IMR-90 (cell line): Measurements from ENCODE around the gene FAM81A. TPM values are rescaled to one million over a fixed set of nuclear protein-coding genes. Genes with fewer than 3 reads are reported as not detected.

ENCODE experiments used
- ATAC-seq: fragments of 200-7000 bp; cut with Tn5 transposase; 2 replicates; pipeline ENCODE4 v1.9.1; 2020; ENCODE audit warnings: low read depth, mild to moderate bottlenecking, moderate library complexity
- BruUV-seq: library from RNA; stranded (reverse); fragments of 400-500 nt; replicated peaks from 2 replicates; lab custom pipeline; 2021; lab: Mats Ljungman, UMichigan
- CTCF ChIA-PET: fragments of 300-600 bp; formaldehyde crosslinking; extraction: SDS; loops from one replicate; lab custom pipeline; 2021; ENCODE audit warnings: antibody characterized with exemption; lab: Yijun Ruan, JAX
- POLR2A ChIA-PET: fragments of 300-600 bp; sonication (Branson Sonifier 250); formaldehyde crosslinking; loops from one replicate; lab custom pipeline; 2022; ENCODE audit warnings: antibody characterized with exemption; ENCODE audit not compliant: unreplicated experiment; lab: Charles Lee
- DNase-seq: peaks from one replicate; pipeline ENCODE4 v3.0.0; 2013
- H2AFZ ChIP-seq: replicated peaks from 2 replicates; pipeline ENCODE3; 2013; ENCODE audit warnings: low read length, mild to moderate bottlenecking; ENCODE audit not compliant: poor library complexity
- H2AK5ac ChIP-seq: 2 replicates; pipeline ENCODE4 v1.6.1; 2013; ENCODE audit warnings: low read depth, low read length, inconsistent platforms
- H2AK9ac ChIP-seq: replicated peaks from 2 replicates; pipeline ENCODE3; 2013; ENCODE audit warnings: mild to moderate bottlenecking, low read depth, low read length, moderate library complexity; ENCODE audit not compliant: poor library complexity
- H2BK120ac ChIP-seq: 2 replicates; pipeline ENCODE4 v1.6.1; 2013; ENCODE audit warnings: low read depth, low read length, inconsistent platforms
- H2BK15ac ChIP-seq: 3 replicates; pipeline ENCODE4 v1.6.1; 2013; ENCODE audit warnings: low read depth, low read length, inconsistent platforms
- H2BK20ac ChIP-seq: 2 replicates; pipeline ENCODE4 v1.6.1; 2013; ENCODE audit warnings: low read depth, mild to moderate bottlenecking, inconsistent platforms, low read length, moderate library complexity
- H2BK5ac ChIP-seq: 2 replicates; pipeline ENCODE4 v1.6.1; 2013; ENCODE audit warnings: mild to moderate bottlenecking, low read depth, low read length, inconsistent platforms; ENCODE audit not compliant: poor library complexity, severe bottlenecking
- H3K14ac ChIP-seq: replicated peaks from 2 replicates; pipeline ENCODE4 v1.6.1; 2013; ENCODE audit warnings: low read depth, low read length, inconsistent platforms
- H3K18ac ChIP-seq: 2 replicates; pipeline ENCODE4 v1.6.1; 2013; ENCODE audit warnings: low read depth, low read length, control low read depth
- H3K23ac ChIP-seq: 2 replicates; pipeline ENCODE4 v1.6.1; 2013; ENCODE audit warnings: low read depth, low read length, inconsistent platforms
- H3K27ac ChIP-seq: 2 replicates; pipeline ENCODE4 v1.5.1; 2013; ENCODE audit warnings: mild to moderate bottlenecking, control low read depth, low read length; ENCODE audit not compliant: insufficient read depth
- H3K27me3 ChIP-seq: 2 replicates; pipeline ENCODE4 v1.6.1; 2013; ENCODE audit warnings: low read length; ENCODE audit not compliant: control insufficient read depth, insufficient read depth
- H3K36me3 ChIP-seq: 2 replicates; pipeline ENCODE4 v1.6.1; 2013; ENCODE audit warnings: low read length, mixed read lengths; ENCODE audit not compliant: control insufficient read depth, insufficient read depth
- H3K4ac ChIP-seq: 2 replicates; pipeline ENCODE4 v1.6.1; 2013; ENCODE audit warnings: low read depth, low read length, inconsistent platforms
- H3K4me1 ChIP-seq: 2 replicates; pipeline ENCODE4 v1.6.1; 2013; ENCODE audit warnings: low read length, mixed read lengths; ENCODE audit not compliant: control insufficient read depth, insufficient read depth
- H3K4me2 ChIP-seq: 2 replicates; pipeline ENCODE4 v1.6.1; 2013; ENCODE audit warnings: low read depth, mild to moderate bottlenecking, control low read depth, low read length, moderate library complexity
- H3K4me3 ChIP-seq: 2 replicates; pipeline ENCODE4 v1.5.1; 2013; ENCODE audit warnings: low read depth, mild to moderate bottlenecking, control low read depth, low read length, moderate library complexity; ENCODE audit not compliant: insufficient read depth
- H3K56ac ChIP-seq: 2 replicates; pipeline ENCODE4 v1.6.1; 2013; ENCODE audit warnings: low read length, inconsistent platforms; ENCODE audit not compliant: insufficient read depth; ENCODE audit errors: extremely low read depth
- H3K79me1 ChIP-seq, 2 experiments: 2 replicates each; pipeline ENCODE4 v1.6.1; 2013; ENCODE audit warnings: low read length in 2 of 2, inconsistent platforms in 1 of 2, low read depth in 1 of 2
- H3K9ac ChIP-seq: 2 replicates; pipeline ENCODE4 v1.6.1; 2013; ENCODE audit warnings: low read depth, low read length, control low read depth
- H3K9me1 ChIP-seq: 2 replicates; pipeline ENCODE4 v1.6.1; 2013; ENCODE audit warnings: low read length, inconsistent platforms; ENCODE audit not compliant: insufficient read depth
- H3K9me3 ChIP-seq: 2 replicates; pipeline ENCODE4 v1.6.1; 2013; ENCODE audit warnings: low read length; ENCODE audit not compliant: control insufficient read depth, insufficient read depth
- H4K20me1 ChIP-seq: 2 replicates; pipeline ENCODE4 v1.6.1; 2013; ENCODE audit warnings: low read length, inconsistent platforms; ENCODE audit not compliant: insufficient read depth
- H4K5ac ChIP-seq: 2 replicates; pipeline ENCODE4 v1.6.1; 2013; ENCODE audit warnings: mild to moderate bottlenecking, low read depth, low read length, control low read depth
- H4K8ac ChIP-seq, 2 experiments: 2 replicates each; pipeline ENCODE4 v1.6.1; 2013; ENCODE audit warnings: low read depth in 2 of 2, low read length in 2 of 2, control low read depth in 1 of 2, inconsistent platforms in 1 of 2
- H4K91ac ChIP-seq: 2 replicates; pipeline ENCODE4 v1.6.1; 2013; ENCODE audit warnings: low read depth, low read length, inconsistent platforms; ENCODE audit not compliant: insufficient read depth
- BHLHE40 ChIP-seq: fragments of 150-350 bp; IDR thresholded peaks from 2 replicates; pipeline ENCODE4 v1.6.1; 2016; ENCODE audit warnings: mild to moderate bottlenecking, low read depth, low read length
- CEBPB ChIP-seq: IDR thresholded peaks from 2 replicates; pipeline ENCODE4 v1.6.1; 2012; ENCODE audit warnings: low read depth, low read length, improper control_type of control experiment
- CHD1 ChIP-seq: IDR thresholded peaks from 2 replicates; pipeline ENCODE4 v1.6.1; 2012; ENCODE audit warnings: low read depth, low read length, improper control_type of control experiment
- FOS ChIP-seq: fragments of 150-350 bp; IDR thresholded peaks from 2 replicates; pipeline ENCODE4 v1.6.1; 2016; ENCODE audit warnings: low read depth, low read length
- MAFK ChIP-seq: IDR thresholded peaks from 2 replicates; pipeline ENCODE4 v1.6.1; 2012; ENCODE audit warnings: low read depth, low read length, improper control_type of control experiment
- MAZ ChIP-seq: IDR thresholded peaks from 2 replicates; pipeline ENCODE4 v1.6.1; 2012; ENCODE audit warnings: low read depth, mild to moderate bottlenecking, low read length, improper control_type of control experiment, moderate library complexity, borderline replicate concordance
- MXI1 ChIP-seq: IDR thresholded peaks from 2 replicates; pipeline ENCODE4 v1.6.1; 2012; ENCODE audit warnings: low read depth, mild to moderate bottlenecking, low read length, moderate library complexity, borderline replicate concordance
- NFE2L2 ChIP-seq: fragments of 150-350 bp; IDR thresholded peaks from 2 replicates; pipeline ENCODE4 v1.6.1; 2016; ENCODE audit warnings: low read depth, mild to moderate bottlenecking, low read length
- POLR2A ChIP-seq: IDR thresholded peaks from 2 replicates; pipeline ENCODE4 v1.6.1; 2012; ENCODE audit warnings: mild to moderate bottlenecking, low read depth, low read length
- RAD21 ChIP-seq: IDR thresholded peaks from 2 replicates; pipeline ENCODE4 v1.6.1; 2012; ENCODE audit warnings: low read length, improper control_type of control experiment
- RCOR1 ChIP-seq: IDR thresholded peaks from 2 replicates; pipeline ENCODE4 v1.6.1; 2012; ENCODE audit warnings: mild to moderate bottlenecking, low read length, improper control_type of control experiment; ENCODE audit not compliant: insufficient replicate concordance
- RFX5 ChIP-seq: IDR thresholded peaks from 2 replicates; pipeline ENCODE4 v1.8.0; 2012; ENCODE audit warnings: low read depth, mild to moderate bottlenecking, low read length, moderate library complexity
- SMC3 ChIP-seq: fragments of 150-350 bp; IDR thresholded peaks from 2 replicates; pipeline ENCODE4 v1.6.1; 2016; ENCODE audit warnings: low read depth, mild to moderate bottlenecking, antibody characterized with exemption, low read length, moderate library complexity
- WGBS, 2 experiments: methylation state at CpG; one replicate each; pipeline versions ENCODE4 v1.1.5 to v1.1.7; 2013; ENCODE audit warnings: missing lambda C conversion rate in 2 of 2; ENCODE audit not compliant: insufficient read length in 1 of 2; ENCODE audit errors: extremely low coverage in 2 of 2; 5-methylcytosine and 5-hydroxymethylcytosine counted together
- dilution Hi-C: fragments of 300-500 bp; cut with HindIII; formaldehyde crosslinking; loops from one replicate; pipeline ENCODE4 v1.14.3; 2018; ENCODE audit warnings: low sequenced_read_pairs; ENCODE audit not compliant: unreplicated experiment
- in situ Hi-C: fragments of 300-500 bp; cut with MboI; formaldehyde crosslinking; loops from 3 replicates; pipeline ENCODE4 v1.14.3; 2019; ENCODE audit warnings: low sequenced_read_pairs, inconsistent platforms, mixed read lengths
- intact Hi-C: fragments of 100-400 bp; cut with micrococcal nuclease; formaldehyde crosslinking; loops from 2 replicates; pipeline ENCODE4 v1.10.0; 2022
- polyA plus RNA-seq, 3 experiments: library from polyadenylated mRNA; depleted of rRNA; stranded (reverse); fragments of >200 nt; gene quantifications; 2 replicates each; pipeline ENCODE4 v1.2.3, GENCODE V29; 2012; ENCODE audit warnings: low replicate concordance in 1 of 3
- total RNA-seq: library from RNA; depleted of rRNA; stranded (reverse); fragments of >200 nt; gene quantifications from 2 replicates; pipeline ENCODE4 v1.2.3, GENCODE V29; 2012
- TF ChIP-seq, protein P1 (sequence below): fragments of 150-350 bp; IDR thresholded peaks from 2 replicates; pipeline ENCODE4 v1.6.1; 2017; ENCODE audit warnings: mild to moderate bottlenecking, antibody characterized with exemption, low read length, low read depth
- TF ChIP-seq, protein P2 (sequence below): fragments of 150-350 bp; IDR thresholded peaks from 2 replicates; pipeline ENCODE4 v1.6.1; 2016; ENCODE audit warnings: low read depth, mild to moderate bottlenecking, low read length, moderate library complexity, borderline replicate concordance
- TF ChIP-seq, protein P3 (sequence below): conservative IDR thresholded peaks from 2 replicates; pipeline ENCODE4 v1.5.1; 2012; ENCODE audit warnings: mild to moderate bottlenecking, low read depth, low read length, improper control_type of control experiment

Gene FAM81A
- total and polyA plus RNA-seq, 2 of the 4 experiments (the other 2 are of a cell fraction) = not detected

DNA sequence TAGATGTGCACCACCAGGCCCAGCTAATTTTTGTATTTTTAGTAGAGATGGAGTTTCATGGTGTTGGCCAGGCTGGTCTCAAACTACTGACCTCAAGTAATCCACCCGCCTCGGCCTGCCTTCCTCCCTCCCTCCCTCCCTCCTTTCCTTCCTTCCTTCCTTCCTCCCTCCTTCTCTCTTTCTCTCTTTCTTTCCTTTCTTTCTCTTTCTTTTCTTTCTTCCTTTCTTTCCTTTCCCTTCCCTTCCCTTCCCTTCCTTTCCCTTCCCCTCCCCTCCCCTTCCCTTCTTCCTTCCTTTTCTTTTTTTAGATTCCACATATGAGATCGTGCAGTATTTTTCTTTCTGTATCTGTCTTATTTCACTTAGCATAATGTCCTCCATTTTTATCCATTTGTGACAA is 81.3 kb downstream of the FAM81A start:
- H3K9me1 ChIP-seq = no peaks in the 10 kb centered on the region
- DNase-seq (no peak), ATAC-seq (no peak)
- no peaks in the 10 kb centered on the region for H3K4me1 ChIP-seq
- no peak overlapping the region for H4K91ac ChIP-seq
- H2AFZ ChIP-seq = no peak overlapping the region
- dilution Hi-C loops (no loop called here), in situ Hi-C loops (no loop called here), intact Hi-C loops (no loop called here)
- H3K56ac ChIP-seq = no peak overlapping the region
- H3K9ac ChIP-seq = no peak overlapping the region
- no TSS peak for BruUV-seq
- H4K8ac ChIP-seq = no peak overlapping the region
- no peak overlapping the region for H4K5ac ChIP-seq
- no peak overlapping the region for H3K4me3 ChIP-seq
- no peak overlapping the region for H2BK120ac ChIP-seq
- no peak overlapping the region for H2BK20ac ChIP-seq
- no peak overlapping the region for H2BK5ac ChIP-seq
- H3K27ac ChIP-seq = no peak overlapping the region
- H3K9me3 ChIP-seq = no peaks in the 10 kb centered on the region
- H3K27me3 ChIP-seq = peaks cover 12% of the 10 kb centered on the region
- H2AK9ac ChIP-seq = no peak overlapping the region
- H2BK15ac ChIP-seq = no peak overlapping the region
- H4K20me1 ChIP-seq = no peaks in the 10 kb centered on the region
- H3K4me2 ChIP-seq = no peak overlapping the region
- TF ChIP-seq MAFK (no peak), CHD1 (no peak), RFX5 (no peak), CEBPB (no peak), SMC3 (no peak), NFE2L2 (no peak), RAD21 (no peak), FOS (no peak), POLR2A (no peak), MAZ (no peak), BHLHE40 (no peak), MXI1 (no peak), RCOR1 (no peak)
- TF ChIP-seq, protein P1, sequence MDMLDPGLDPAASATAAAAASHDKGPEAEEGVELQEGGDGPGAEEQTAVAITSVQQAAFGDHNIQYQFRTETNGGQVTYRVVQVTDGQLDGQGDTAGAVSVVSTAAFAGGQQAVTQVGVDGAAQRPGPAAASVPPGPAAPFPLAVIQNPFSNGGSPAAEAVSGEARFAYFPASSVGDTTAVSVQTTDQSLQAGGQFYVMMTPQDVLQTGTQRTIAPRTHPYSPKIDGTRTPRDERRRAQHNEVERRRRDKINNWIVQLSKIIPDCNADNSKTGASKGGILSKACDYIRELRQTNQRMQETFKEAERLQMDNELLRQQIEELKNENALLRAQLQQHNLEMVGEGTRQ = no peak
- TF ChIP-seq, protein P2, sequence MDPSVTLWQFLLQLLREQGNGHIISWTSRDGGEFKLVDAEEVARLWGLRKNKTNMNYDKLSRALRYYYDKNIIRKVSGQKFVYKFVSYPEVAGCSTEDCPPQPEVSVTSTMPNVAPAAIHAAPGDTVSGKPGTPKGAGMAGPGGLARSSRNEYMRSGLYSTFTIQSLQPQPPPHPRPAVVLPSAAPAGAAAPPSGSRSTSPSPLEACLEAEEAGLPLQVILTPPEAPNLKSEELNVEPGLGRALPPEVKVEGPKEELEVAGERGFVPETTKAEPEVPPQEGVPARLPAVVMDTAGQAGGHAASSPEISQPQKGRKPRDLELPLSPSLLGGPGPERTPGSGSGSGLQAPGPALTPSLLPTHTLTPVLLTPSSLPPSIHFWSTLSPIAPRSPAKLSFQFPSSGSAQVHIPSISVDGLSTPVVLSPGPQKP = no peak
- TF ChIP-seq, protein P3, sequence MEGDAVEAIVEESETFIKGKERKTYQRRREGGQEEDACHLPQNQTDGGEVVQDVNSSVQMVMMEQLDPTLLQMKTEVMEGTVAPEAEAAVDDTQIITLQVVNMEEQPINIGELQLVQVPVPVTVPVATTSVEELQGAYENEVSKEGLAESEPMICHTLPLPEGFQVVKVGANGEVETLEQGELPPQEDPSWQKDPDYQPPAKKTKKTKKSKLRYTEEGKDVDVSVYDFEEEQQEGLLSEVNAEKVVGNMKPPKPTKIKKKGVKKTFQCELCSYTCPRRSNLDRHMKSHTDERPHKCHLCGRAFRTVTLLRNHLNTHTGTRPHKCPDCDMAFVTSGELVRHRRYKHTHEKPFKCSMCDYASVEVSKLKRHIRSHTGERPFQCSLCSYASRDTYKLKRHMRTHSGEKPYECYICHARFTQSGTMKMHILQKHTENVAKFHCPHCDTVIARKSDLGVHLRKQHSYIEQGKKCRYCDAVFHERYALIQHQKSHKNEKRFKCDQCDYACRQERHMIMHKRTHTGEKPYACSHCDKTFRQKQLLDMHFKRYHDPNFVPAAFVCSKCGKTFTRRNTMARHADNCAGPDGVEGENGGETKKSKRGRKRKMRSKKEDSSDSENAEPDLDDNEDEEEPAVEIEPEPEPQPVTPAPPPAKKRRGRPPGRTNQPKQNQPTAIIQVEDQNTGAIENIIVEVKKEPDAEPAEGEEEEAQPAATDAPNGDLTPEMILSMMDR = no peak
- ChIA-PET CTCF (interaction anchor here (0.7 to 1.4 kb wide), 3 partner anchors 9 to 1852 kb away, joined by 3 to 9 read pairs (median 4); no protein-coding TSS in a partner anchor), POLR2A (no interaction called here)
- H3K18ac ChIP-seq = no peak overlapping the region
- H3K79me1 ChIP-seq = no peaks in the 10 kb centered on the region
- no peaks in the 10 kb centered on the region for H3K36me3 ChIP-seq
- 80% methylated on average over 1 of the region's 3 CpGs; no CpG with 5 or more reads in 1 of the 2 experiments for WGBS, 2 experiments
- no peak overlapping the region for H3K23ac ChIP-seq
- H3K14ac ChIP-seq = no peak overlapping the region
- no peak overlapping the region for H3K4ac ChIP-seq
- no peak overlapping the region for H2AK5ac ChIP-seq
